Inflammatory macrophage (primary cell): Measurements from ENCODE around the gene SKAP2.
A peak's percentile ranks its signal among the peaks of the same experiment; 100 is the strongest.
"Not testable (repeated sequence)": the region's sequence is repeated elsewhere in the genome, so short reads cannot be mapped to it uniquely, and the experiment has no call there.

Experiments
- DNase-seq, 2 donors: peaks; one replicate each; pipeline ENCODE4 v3.0.0-alpha.2; 2020 to 2022

Gene SKAP2

GRCh38 chr7:26857506-26858240, 6.7 kb downstream of the SKAP2 start:
- DNase-seq = peak; percentile 24 to 33

- DNase-seq = no peak
Measured at GRCh38 chr7:26857170-26857505, 7.3 kb downstream of the SKAP2 start.

- DNase-seq = peak; percentile 19 to 42
Measured at GRCh38 chr7:26856176-26856985, 8.0 kb downstream of the SKAP2 start.

GRCh38 chr7:26854876-26855855, 9.2 kb downstream of the SKAP2 start:
- DNase-seq = no peak

GRCh38 chr7:26853788-26854393, 10.5 kb downstream of the SKAP2 start:
- peak; percentile 48 to 73 for DNase-seq

- no peak for DNase-seq
Measured at GRCh38 chr7:26850193-26850651, 14.2 kb downstream of the SKAP2 start.

- no peak for DNase-seq
Measured at GRCh38 chr7:26843705-26844104, 20.7 kb downstream of the SKAP2 start.

- DNase-seq = no peak
Measured at GRCh38 chr7:26842897-26843296, 21.5 kb downstream of the SKAP2 start.

- DNase-seq = no peak
Measured at GRCh38 chr7:26841003-26841739, 23.2 kb downstream of the SKAP2 start.

- not testable (repeated sequence) for DNase-seq
Measured at GRCh38 chr7:26836793-26837192, 27.6 kb downstream of the SKAP2 start.

- no peak for DNase-seq
Measured at GRCh38 chr7:26815426-26815825, 49.0 kb downstream of the SKAP2 start.

GRCh38 chr7:26813432-26813831, 51.0 kb downstream of the SKAP2 start:
- no peak for DNase-seq

- DNase-seq = no peak
Measured at GRCh38 chr7:26794541-26794940, 69.8 kb downstream of the SKAP2 start.

- DNase-seq = no peak
Measured at GRCh38 chr7:26792576-26792975, 71.8 kb downstream of the SKAP2 start.

GRCh38 chr7:26792006-26792405, 72.4 kb downstream of the SKAP2 start:
- DNase-seq = no peak

- no peak for DNase-seq
Measured at GRCh38 chr7:26789481-26790184, 74.8 kb downstream of the SKAP2 start.

GRCh38 chr7:26787701-26788100, 76.7 kb downstream of the SKAP2 start:
- DNase-seq = no peak

GRCh38 chr7:26784118-26784517, 80.3 kb downstream of the SKAP2 start:
- no peak for DNase-seq

GRCh38 chr7:26782501-26782900, 81.9 kb downstream of the SKAP2 start:
- no peak for DNase-seq

- DNase-seq = no peak
Measured at GRCh38 chr7:26779978-26780595, 84.3 kb downstream of the SKAP2 start.
